HG03045 (cell line): ENCODE measurements around the gene AGAP1.

Experiments used
- ATAC-seq: cut with Tn5 transposase; IDR thresholded peaks from one replicate; pipeline ENCODE4 v1.9.1; 2021; ENCODE audit warnings: mild to moderate bottlenecking, moderate library complexity; ENCODE audit not compliant: unreplicated experiment

The AGAP1 gene

DNA sequence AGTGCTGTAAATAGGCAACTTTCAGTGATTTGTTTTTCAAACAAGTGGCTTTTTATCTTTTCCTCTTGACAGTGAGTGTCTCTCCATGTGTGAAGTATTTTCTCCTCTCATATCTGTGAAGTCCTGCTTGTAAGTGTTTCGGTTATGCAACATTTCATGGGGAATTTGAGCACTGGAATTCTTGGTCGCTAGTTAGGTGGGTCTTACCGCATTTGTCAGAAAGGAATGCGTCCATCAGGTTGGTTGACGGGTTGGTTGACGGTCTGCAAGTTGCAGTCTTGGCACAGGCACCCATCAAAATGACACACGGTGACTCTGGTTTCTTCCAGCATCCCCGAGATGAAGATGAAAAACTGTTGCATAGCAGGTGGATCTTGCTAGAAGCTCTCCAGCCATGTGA, 109.8 kb downstream of the AGAP1 start:
- ATAC-seq = no peak

DNA sequence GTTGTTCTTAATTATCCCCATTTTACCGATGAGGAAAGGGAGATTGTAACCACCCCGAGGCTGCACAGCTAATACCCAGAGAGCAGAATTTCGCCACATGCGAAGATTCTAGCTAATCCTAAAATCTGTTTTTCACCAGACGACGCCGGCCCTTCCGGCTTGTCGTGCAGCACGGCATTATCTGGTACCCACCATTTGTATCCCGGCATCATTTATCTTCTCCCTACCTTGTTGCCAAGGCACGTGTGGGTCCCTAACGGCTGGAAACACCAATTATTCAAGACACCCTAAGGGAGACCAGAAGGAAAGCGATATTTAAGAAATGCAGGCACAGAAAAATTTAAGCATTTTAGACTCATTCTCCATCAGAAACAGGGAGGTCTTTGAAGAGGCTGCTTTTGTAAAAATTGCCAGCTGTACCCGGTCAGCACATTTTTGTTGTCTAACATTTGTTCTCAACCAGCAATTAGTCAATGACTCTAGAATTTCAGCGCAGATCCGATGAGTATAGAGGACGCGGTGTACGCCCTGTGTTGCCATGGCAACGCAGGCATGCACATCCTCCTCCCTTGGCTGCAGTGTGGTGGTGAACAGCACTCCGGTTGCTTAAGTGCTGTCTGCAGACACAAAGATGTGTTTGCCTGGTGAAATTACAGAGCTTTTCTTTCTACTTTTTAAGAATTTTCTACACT, 111.6 kb downstream of the AGAP1 start:
- no peak for ATAC-seq

DNA sequence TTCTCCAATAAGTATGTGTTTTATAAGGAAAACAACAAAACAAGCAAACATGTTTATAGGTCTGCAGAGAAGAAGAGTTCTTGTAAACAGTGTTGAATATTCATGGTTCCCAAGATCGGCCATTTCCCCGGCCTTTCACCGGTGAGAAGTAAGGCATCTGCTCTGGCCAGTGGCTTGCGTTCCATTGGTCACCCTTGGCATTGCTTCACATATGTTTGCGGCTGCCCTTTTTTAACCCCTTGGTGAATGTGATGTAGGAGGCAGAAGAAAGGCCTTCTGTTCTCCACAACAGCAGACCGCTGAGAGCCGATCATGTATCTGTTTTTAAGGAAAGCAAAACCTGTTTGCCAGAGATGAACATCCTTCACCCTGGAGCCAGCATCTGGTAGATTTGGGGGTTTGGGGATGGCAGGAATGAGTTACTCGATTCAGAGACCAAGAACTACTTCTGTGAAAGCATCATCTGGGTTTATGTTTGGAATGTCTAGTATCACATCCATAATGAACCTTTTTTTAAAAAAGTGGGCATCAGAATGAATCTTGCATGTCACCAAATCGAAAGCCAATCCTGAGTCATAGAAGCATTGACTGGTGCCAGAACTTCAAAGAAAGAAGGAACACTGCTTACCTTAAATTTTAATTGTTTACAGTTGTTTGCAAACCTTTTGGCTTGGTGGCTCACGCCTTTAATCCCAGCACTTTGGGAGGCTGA, 112.3 kb downstream of the AGAP1 start:
- ATAC-seq = no peak

DNA sequence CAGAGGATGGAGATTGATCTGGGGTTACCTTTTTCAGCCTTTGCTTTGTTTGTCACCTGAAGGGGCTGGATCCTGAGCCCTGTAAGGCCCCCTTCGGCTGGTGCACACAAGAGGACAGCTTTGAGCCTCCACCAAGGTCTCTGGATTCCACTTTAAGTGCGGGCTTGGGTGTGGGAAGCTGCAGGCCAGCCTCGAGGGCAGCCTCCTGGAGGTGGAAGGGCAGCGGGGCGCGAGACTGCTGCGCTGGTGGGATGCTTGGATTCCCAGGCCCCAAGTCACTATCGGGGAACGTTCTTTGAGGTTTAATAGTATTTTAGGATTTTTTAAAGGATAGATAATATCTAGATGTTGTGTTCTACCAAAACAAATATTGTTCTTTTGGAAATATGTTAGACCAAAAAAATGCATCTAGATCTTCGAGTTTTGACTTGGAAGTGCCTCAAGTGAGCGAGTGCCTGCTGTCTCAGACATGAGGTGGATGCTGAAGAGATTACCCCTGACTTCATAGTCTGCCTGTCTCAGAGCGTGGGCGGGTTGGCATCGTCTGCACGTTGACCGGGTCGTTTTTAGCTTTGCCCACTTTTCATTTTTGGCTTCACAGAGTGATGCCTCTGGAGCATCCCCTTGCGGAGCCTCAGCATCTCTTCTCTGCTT, 113.8 kb downstream of the AGAP1 start:
- no peak for ATAC-seq

DNA sequence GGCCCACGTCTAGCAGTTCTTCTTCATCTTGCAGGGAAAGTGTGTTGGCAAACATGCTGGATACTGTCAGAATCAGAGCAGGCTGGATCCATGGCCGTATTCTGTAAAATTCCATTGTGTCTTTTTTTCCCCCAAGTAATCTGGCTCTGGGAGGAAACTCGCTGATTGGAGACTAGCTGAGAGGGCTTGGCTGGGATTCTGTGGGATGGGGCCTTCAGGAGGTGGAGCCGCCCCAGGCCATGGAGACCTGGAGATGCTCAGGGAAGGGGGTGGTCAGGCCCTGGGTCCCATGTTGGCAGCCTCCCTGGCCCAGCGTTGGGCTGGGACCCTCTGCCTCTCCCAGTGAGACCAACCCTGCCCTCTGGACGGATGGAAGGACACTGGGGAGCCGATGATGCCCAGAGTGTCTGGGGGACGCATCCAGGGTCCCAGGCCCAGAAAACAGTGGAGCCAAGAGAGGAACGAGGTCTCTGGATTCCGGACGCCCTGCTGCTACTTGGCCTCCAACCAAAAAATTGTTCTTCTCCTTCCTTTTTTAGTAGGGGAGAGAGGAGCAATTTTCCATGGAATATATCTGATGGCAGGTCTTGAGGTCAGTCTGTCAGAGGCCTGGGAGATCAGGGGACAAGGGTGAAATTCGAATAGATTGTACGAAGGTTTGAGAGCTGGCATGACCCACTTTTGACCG, 114.5 kb downstream of the AGAP1 start:
- ATAC-seq = no peak

DNA sequence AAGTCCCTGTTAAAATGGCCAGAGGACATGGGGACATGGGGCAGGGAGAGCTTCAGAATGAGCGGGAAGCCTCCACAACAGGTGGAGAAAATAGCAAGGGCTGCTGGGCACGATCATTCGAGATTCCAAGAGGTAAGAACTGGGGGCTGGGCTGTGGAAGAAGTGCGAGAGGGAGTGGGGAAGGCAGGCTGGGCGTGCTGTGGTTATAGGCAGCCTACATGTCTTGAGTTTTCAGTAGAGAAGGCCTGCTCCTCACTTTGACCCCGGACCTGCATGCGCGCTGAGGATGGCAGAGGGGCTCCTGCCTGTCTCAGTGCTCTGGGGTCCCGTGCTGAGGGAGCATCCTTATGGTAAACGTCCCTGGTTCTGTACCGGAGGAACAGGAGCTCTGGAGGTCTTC, 115.5 kb downstream of the AGAP1 start:
- no peak for ATAC-seq

DNA sequence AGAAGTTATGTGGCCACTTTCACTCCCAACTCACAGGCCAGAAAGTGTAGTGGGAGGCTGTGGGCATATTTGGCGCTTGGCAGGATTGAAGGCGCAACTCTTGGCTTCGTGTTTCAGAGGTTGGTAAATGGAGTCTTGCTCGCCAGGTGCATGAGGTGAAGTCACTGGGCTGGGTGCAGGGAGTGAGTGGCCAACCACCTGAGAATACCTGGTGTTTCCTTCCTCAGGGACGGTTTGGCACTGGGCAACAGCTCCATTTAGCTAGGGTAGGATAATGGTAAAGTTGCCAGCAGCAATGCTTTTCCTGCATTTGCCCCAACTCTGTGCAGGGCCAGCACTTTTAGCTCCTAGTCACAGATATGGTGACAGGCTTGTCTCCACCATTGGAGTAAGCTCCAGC, 115.9 kb downstream of the AGAP1 start:
- ATAC-seq = no peak

DNA sequence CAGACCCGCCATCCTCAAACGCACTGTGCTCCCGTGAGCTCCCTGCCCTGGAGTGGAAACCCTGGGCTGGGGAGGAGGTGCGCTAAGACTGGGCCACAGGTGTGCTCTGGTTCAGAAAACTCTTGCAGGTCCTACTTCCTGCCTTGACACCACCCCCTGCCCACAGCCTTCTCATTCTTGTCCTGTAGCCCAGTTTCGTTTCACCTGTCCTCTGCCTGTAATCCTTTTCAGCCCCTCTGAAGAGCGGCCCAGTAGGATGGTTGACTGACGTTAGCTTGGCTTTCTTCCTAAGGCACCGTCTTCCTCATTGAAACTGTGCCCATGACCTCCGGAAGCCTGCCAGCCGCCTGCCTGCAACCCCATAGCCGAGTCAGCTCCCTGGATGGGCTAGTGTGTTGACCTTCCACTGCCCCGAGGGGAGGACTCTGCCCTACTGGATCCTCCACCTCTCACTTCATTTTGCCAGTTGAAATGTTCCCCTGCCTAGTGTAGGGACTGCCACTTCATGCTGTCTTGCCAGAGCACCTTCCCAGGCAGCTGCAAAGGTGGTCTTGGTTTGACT, 116.9 kb downstream of the AGAP1 start:
- no peak for ATAC-seq

DNA sequence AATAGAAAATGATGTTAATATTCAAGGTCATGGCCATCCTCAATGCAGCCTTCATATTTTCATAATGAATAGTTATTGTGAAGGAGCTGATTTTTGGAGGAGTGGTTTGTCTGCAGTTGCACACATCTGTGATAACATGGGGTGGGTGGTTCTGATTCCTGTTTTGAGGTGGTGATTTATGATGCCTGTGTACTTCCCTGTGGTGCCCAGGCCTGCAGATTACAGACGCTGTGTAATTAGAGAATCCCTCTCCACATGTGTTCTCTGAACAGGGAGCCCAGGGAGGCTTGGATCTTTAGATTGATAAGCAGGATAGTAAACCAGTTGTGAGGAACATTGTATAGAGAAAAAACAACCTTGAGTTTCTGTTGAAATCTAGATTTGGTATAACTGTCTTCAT, 117.5 kb downstream of the AGAP1 start:
- ATAC-seq = no peak

DNA sequence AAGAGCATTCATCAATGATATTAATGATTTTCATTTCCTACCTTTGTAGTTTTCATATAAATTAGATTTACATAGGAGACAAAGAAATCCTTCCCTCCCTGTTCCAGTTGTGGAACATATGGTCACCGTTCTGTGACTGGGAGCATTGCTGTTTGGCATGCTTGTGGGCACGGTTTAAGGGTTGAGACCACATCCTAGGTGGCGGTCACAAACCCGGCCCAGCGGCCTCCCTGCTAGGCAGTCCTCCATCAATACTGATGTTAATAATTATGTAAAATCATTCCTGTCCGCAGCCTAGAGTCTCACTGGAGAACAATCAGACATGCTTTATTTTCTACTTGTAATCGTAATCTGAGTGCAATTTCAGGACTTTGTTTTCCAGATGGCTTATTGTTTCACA, 117.9 kb downstream of the AGAP1 start:
- ATAC-seq = no peak

DNA sequence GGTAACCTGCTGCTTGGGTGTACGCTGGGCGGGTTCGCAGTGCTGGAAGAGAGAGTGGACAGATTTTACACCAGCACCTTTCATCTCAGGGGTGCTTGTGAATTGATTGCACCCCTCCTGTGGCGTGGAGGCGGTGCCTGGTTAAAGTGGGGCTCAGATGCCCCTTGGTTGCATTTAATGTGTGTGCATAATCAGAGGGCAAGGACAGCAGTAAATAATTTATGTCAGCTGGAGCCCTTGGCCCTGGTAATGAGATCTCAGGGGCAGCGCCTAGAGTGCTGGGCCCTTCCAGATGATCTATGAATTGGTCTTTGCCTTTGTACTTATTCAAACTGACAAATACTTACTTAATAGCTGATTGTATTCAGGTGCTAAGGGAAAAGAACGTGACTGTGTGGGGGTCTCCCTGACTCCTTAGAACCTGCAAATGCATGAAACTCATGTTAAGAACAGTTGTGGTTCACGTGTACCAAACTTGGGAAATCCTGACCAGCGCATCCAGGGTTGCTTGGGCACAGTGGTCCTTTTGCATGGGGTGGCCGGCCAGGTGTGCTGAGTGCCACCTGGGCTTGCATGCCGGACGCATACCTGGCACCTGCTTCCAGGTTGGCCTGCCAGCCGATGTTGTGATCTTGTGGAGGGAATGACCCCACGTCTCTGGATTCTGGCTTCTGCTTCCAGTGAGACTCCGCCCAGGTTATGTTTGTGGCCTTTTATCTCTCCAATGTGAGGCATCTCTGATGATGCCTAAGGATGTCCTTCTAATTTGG, 118.5 kb downstream of the AGAP1 start:
- no peak for ATAC-seq

DNA sequence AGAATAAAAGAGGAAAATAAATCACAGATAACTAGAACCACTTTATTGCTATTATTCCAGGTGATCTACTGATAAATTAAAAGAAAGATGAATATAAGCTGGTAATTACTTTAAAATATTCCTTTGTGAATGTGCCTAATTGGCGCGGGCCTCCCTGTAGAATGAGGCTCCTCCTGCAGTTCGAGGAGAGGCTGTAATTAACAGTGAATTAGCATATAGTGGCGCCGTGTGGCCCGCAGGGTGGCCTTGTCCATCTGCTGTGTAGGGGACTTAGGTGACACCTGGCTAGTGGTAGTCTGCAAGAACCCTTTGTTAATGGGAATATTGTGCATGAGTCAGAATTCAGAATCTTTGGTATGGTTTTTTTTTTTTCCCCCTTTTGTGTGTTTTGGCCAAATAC, 119.8 kb downstream of the AGAP1 start:
- ATAC-seq = no peak

DNA sequence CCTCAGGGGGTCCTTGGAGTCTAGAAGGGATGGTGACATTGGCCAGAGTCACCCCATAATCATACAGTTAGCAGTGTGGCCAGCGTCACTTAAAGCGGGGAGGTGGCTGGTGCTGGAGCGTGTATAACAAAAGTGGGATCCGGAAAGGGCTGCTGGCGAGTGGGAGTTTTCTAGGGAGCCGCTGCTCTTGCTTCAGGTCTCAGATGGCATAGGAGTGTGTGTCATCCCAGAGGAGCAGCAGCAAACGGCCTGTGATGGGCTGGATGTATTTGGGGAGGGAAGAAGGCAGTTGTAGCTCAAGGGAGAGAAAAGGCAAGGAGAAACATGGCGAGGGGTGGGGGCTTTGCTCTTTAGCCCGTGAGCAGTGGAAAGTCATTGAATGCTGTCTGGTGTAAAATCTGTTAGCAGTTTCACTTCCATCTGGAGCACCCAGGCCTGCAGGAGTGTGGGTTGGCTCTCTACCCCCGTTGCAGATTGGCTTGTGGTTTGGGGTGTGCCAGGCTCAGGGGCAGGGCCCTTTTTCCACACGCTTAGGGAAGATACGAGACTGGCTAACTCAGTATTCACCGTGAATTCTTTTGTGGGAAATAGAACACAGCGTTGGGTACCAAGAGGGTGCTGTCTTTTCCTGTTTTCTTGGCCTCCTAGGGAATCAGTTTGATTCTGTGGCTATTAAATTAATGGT, 120.5 kb downstream of the AGAP1 start:
- no peak for ATAC-seq

DNA sequence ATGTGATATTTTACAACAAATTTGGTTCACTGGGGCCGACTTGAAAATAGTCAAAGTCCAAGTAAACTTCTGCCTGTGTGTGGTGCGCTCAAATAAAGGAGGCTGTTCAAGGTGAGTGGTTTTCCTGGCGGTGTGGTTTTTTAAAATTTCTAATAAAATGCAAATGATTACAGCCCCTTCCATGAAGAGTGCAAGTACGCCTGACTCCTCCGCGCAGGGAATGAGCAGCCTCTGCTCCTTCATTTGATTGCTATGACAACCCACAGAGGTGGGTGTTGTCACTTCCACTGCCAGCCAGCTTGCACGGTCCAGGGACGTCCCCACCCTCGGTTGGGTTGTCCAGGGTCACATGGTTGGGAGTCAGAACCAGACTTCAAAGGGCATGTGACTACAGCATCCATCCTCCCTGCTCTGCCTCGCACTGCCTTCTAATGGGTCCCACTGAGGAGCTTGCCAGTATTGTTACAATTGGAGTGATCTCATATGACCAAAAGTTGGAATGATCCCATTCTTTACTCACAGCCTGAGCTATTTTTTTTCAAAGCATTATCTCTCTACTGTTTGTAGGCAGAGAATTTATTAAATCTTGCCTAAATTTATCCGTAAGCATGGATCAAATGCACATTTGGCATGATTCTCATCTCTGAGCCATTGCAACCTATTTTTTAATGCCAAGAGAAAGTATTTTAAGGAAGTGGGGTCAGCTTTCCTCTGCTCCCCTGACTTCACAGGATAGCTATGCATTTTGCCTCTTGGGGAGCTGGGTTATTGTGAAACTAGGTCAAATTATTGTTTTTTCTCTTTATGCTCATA, 121.3 kb downstream of the AGAP1 start:
- no peak for ATAC-seq

DNA sequence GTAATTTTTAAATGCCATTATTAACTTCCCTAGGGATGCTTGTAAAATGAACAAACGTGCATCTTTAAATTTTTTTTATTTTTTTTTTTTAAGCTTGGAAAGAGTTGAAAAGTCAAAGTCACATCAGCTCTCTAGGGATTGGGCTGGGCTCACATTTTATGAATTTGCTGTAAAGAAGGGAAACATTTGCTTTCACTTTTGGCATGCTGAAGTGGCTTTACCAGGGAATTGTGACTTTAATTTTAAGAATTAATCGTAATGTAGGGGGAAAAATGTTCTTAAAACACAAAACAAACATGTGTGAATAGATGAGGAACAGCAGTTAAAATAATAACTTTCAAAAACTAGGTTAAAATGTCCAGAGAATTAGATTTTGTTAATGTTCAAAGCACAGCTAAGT, 123.0 kb downstream of the AGAP1 start:
- ATAC-seq = no peak

DNA sequence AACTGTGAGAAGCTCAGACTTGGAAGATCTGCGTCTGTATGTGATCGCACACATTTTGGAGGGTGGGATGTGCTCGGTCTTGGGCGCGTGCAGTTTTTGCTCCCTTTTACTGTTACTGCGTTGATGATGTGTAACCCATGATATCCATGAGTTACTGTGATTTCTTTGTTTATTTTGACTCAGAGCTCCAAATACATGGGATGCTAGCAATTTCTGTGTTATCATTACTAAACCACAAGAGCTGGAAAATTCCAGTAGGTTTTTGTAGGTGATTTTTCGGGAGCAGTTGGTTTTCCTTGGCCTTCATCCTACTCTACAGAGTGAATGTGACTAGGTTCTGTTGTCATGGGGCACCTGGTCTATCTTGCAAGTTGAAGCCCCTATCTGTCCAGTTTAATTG, 124.2 kb downstream of the AGAP1 start:
- no peak for ATAC-seq

DNA sequence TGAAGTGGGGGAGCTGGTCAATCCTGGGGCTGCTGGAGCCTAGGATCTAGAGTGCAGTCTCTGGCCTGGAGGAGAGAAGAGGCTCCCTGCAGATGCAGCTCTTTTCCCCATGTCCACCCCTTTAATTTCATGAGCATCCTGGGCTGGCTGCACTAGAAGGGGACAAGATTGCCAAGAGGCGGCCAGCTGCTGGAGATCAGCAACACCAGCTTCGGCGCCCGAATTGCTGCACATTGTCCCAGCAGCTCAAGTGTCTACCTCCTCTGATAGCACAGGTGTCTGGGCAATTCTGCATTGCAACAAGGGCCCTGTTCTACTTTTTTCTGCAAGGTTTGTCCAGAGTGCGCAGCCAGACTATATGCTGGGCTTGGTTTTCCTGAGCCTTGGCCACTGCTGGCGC, 125.7 kb downstream of the AGAP1 start:
- no peak for ATAC-seq

DNA sequence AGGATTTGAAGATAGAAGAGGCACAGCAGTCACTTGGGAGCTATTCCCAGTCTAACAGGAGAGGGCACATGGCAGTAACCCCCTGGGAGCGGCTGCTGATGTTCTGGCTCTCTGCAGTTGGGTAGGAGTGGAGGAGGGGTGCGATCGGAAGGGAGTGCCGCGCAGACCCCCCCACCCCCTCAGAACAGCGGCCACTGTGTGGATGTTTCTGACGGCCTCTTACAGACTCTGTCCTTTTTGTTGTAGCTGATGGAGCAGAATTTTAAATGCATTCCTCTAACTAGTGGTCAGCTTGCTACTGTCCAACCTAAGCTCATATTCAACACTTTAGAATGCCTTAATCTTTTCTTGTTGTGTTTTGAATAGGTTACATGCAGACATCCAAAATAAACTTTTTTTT, 127.9 kb downstream of the AGAP1 start:
- ATAC-seq = no peak

DNA sequence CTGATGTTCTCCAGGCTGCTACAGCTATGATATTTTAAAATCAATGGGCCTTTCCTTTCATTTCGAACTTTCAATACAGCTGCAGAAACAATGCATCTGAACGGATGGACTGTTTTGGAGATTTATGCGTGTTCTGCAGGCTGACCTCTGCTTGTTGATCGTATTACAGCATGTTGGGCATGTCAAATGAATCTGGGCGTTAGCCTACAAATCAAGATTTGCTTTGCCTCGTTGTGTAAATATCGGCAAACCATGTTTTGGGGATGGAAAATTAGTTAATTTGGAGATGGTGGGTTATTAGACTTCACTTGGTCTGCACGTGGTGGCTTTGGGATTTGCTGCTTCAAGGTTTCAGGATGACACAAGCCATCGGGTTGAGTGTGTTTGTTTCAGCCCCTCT, 129.3 kb downstream of the AGAP1 start:
- no peak for ATAC-seq
